Activated naive CD4-positive, alpha-beta T cell treated with anti-CD3 and anti-CD28 coated beads, Interleukin-2, amount 10 ng/mL, durations not matched to agents 7 days and 5 days (primary cell): Measurements from ENCODE around the gene ARL5A.

Experiments used
- CTCF ChIA-PET: fragments of 350-600 bp; sonication (Branson Sonifier 250); formaldehyde crosslinking; loops from one replicate; lab custom pipeline; 2021; ENCODE audit warnings: antibody characterized with exemption; lab: Charles Lee
- DNase-seq: peaks from one replicate; pipeline ENCODE4 v3.0.0-alpha.2; 2020
- H3K27ac Mint-ChIP-seq: one replicate; pipeline ENCODE4 v1.8.0; 2021; ENCODE audit warnings: mild to moderate bottlenecking, moderate library complexity, mixed read lengths
- H3K27me3 Mint-ChIP-seq: one replicate; pipeline ENCODE4 v1.8.0; 2021; ENCODE audit warnings: mild to moderate bottlenecking, mixed read lengths
- H3K36me3 Mint-ChIP-seq: one replicate; pipeline ENCODE4 v1.8.0; 2021; ENCODE audit warnings: mixed read lengths
- H3K4me1 Mint-ChIP-seq: one replicate; pipeline ENCODE4 v1.8.0; 2021; ENCODE audit warnings: mixed read lengths
- H3K4me3 Mint-ChIP-seq: one replicate; pipeline ENCODE4 v1.8.0; 2021; ENCODE audit warnings: mild to moderate bottlenecking, moderate library complexity, mixed read lengths
- H3K9me3 Mint-ChIP-seq: one replicate; pipeline ENCODE4 v1.8.0; 2021; ENCODE audit warnings: mixed read lengths

Gene ARL5A

DNA sequence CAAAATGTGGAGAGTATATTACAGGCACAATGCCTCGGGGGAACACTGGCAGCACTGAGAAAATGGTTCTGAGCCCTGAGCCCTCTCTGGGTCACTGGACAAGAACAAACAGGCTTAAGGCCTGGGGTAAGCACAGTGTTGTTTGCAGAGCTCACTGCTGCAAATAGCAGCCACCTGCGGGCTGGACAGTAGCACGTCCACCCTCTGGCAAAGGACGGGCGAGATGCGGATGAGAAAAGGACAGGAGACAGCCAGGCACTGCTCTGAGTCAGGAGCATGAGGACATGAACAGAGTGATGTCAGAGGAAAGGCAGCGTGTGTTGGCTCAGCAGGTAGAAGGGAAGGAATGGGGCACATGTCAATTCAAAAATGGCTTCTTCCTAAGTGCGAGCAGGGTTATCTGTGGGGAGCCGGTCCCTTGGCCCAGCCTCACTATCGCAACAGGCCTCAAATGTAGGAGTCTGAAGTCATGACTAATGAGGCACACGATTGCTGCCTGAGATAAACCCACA is 68.0 kb downstream of the ARL5A start:
- no peaks in the 10 kb centered on the region for H3K36me3 Mint-ChIP-seq
- no peaks in the 10 kb centered on the region for H3K4me1 Mint-ChIP-seq
- no peak for DNase-seq
- H3K27ac Mint-ChIP-seq, result no peak overlapping the region
- CTCF ChIA-PET, result no interaction called here
- H3K4me3 Mint-ChIP-seq, result no peak overlapping the region
- H3K27me3 Mint-ChIP-seq, result no peaks in the 10 kb centered on the region
- no peaks in the 10 kb centered on the region for H3K9me3 Mint-ChIP-seq

DNA sequence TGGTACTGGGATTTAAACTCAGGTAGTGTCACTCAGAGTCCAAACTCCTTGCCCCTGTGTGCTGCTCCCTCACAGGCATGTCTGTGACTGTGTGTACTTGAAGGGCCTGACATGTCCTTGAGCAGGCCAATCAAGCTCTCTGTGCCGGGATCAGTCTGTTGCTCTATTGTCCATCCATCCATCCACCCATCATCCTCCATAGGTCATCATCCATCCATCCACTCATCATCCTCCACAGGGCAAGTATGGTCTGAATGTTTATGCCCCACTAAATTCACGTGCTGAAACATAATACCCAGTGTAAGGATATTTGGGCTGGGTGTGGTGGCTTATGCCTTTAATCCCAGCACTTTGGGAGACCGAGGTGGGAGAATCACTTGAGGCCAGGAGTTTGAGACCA is 69.5 kb downstream of the ARL5A start:
- no peak for DNase-seq
- CTCF ChIA-PET, result no interaction called here
- no peak overlapping the region for H3K4me3 Mint-ChIP-seq
- no peaks in the 10 kb centered on the region for H3K4me1 Mint-ChIP-seq
- no peaks in the 10 kb centered on the region for H3K9me3 Mint-ChIP-seq
- no peaks in the 10 kb centered on the region for H3K27me3 Mint-ChIP-seq
- no peak overlapping the region for H3K27ac Mint-ChIP-seq
- no peaks in the 10 kb centered on the region for H3K36me3 Mint-ChIP-seq

DNA sequence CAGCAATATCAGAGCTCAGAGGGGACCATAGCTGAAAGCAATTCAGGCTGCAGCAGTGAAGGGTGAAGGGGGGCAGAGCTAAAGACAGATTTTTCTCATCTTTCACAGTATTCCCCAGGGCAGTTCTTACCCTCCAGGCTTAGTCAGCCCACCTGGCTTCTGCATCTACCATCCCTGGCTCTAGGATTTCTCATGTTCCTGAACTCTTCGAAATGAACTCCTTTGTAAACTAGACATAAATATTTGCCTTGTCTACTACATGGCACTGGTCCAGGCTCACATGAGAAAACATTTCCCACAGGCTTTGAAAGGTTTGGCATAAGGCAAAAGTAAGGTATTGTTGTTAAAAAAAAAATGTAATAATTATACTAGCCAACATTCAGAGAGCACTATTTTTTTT is 70.4 kb downstream of the ARL5A start:
- DNase-seq, result no peak
- Mint-ChIP-seq H3K4me1 (no peaks in the 10 kb centered on the region), H3K9me3 (no peaks in the 10 kb centered on the region), H3K27ac (no peak overlapping the region), H3K4me3 (no peak overlapping the region), H3K36me3 (no peaks in the 10 kb centered on the region), H3K27me3 (no peaks in the 10 kb centered on the region)
- CTCF ChIA-PET, result no interaction called here

DNA sequence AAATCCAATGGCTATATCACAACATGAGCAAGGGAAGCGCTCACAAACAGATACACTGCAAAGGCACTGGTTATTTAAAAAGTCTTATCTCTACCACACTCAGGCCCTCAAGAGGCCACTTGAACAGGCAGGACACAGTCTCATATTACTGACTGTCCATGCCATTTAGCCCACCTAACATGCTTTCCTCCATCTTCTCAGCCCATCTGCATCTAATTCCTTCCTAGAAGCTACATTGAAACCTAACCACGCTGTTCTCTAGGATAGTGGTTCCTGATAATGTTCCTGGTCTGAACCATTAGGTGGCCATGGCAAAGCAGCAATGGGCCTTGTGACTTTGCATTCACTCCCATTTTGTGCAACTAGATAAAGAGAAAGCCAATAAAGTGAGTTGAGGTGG is 71.4 kb downstream of the ARL5A start:
- CTCF ChIA-PET, result no interaction called here
- DNase-seq, result no peak
- Mint-ChIP-seq H3K9me3 (no peaks in the 10 kb centered on the region), H3K27me3 (no peaks in the 10 kb centered on the region), H3K27ac (no peak overlapping the region), H3K36me3 (no peaks in the 10 kb centered on the region), H3K4me3 (no peak overlapping the region), H3K4me1 (no peaks in the 10 kb centered on the region)

DNA sequence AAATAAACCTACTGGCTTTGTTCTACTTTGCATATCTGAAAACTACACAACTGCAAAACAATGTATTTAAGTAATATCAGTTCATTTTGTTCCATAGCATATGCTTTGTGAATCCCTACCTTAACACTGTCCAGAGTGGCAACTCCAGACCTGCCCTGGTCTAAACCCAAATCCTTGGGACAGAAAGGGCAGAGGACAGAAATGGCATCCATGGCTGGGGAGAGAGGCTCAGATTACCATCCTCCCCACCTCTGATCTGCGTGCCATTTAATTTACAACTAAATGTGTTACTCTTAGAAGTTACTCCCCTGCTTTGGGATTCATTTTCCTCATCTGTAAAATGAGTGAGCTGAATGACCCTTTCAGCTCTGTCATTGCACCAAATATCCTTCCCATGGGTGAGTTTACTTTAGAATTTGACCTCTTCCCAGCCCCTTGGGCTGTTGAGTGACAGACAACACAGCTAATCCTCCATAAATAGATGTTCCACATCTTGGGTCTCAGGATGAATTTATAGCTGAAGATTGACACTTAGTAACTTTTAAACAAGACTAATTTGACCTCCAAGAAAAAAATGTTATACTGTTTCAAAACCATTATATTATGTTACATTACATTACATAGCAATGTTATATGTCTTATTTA is 73.8 kb downstream of the ARL5A start:
- CTCF ChIA-PET, result interaction anchor here (2.0 kb wide), 1 partner anchor 10 kb away, joined by 5 read pairs; no protein-coding TSS in a partner anchor
- no peak for DNase-seq
- Mint-ChIP-seq H3K4me3 (no peak overlapping the region), H3K27ac (no peak overlapping the region), H3K4me1 (no peaks in the 10 kb centered on the region), H3K9me3 (no peaks in the 10 kb centered on the region), H3K27me3 (no peaks in the 10 kb centered on the region), H3K36me3 (no peaks in the 10 kb centered on the region)

DNA sequence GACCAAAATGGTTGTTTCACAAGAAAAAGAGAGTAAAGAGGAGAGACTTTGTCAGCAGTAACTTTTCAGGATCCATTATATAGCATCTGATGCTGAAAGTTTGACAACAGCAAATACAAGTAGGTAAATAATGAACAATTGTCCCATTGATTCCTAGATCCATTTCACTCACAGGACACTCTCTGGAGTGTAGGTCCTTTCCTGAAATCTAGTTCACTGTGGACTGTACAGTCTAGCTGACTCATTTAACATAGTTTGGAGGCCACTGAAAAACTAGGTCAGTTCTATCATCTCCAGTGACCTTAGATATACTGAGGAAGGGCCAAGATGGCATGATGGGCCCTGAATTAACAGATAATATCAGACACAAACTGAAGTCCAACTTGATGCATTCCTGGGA is 74.7 kb downstream of the ARL5A start:
- Mint-ChIP-seq H3K9me3 (no peaks in the 10 kb centered on the region), H3K4me1 (no peaks in the 10 kb centered on the region), H3K27me3 (no peaks in the 10 kb centered on the region), H3K27ac (no peak overlapping the region), H3K36me3 (no peaks in the 10 kb centered on the region), H3K4me3 (no peak overlapping the region)
- no peak for DNase-seq
- CTCF ChIA-PET, result no interaction called here
